GM12878 (cell line): Measurements from ENCODE around the gene ADCY2. TPM values are rescaled to one million over a fixed set of nuclear protein-coding genes. Genes with fewer than 3 reads are reported as not detected.

Experiments
- ATAC-seq: fragments of 200-7000 bp; cut with Tn5 transposase; 3 replicates; pipeline ENCODE4 v1.9.1; 2020; ENCODE audit warnings: mild to moderate bottlenecking, moderate library complexity
- BruUV-seq: library from RNA; stranded (reverse); fragments of 400-500 nt; replicated peaks from 2 replicates; lab custom pipeline; 2021; lab: Mats Ljungman, UMichigan
- CTCF ChIA-PET: fragments of 300-600 bp; sonication (Branson Sonifier 250); formaldehyde crosslinking; extraction: SDS; loops from one replicate; lab custom pipeline; 2021; ENCODE audit warnings: inconsistent platforms; lab: Yijun Ruan, JAX
- POLR2A ChIA-PET: fragments of 350-600 bp; formaldehyde crosslinking; extraction: SDS; loops from one replicate; lab custom pipeline; 2021; ENCODE audit warnings: inconsistent platforms; lab: Charles Lee
- RAD21 ChIA-PET: fragments of 300-600 bp; sonication (Branson Sonifier 250); formaldehyde crosslinking; loops from one replicate; lab custom pipeline; 2023; ENCODE audit warnings: antibody characterized with exemption; ENCODE audit not compliant: unreplicated experiment; lab: Charles Lee
- SMC1A ChIA-PET: fragments of 300-600 bp; sonication (Branson Sonifier 250); formaldehyde crosslinking; loops from one replicate; lab custom pipeline; 2023; ENCODE audit not compliant: unreplicated experiment, uncharacterized antibody; lab: Charles Lee
- DNase-seq: peaks from one replicate; pipeline ENCODE4 v3.0.0-alpha.2; 2011; ENCODE audit warnings: low read depth, low spot score
- FAIRE-seq: peaks from 3 replicates; lab custom pipeline; 2011; peaks lifted over from hg19 to GRCh38; lab: Jason Lieb, UNC
- H2AFZ ChIP-seq: 2 replicates; pipeline ENCODE4 v1.6.0; 2011; ENCODE audit warnings: low read depth, low read length, control low read depth; ENCODE audit not compliant: control insufficient read depth
- H3K27ac ChIP-seq: 2 replicates; pipeline ENCODE4 v1.5.1; 2011; ENCODE audit warnings: control low read depth; ENCODE audit not compliant: control insufficient read depth, insufficient read depth
- H3K27me3 ChIP-seq, 2 experiments: replicated peaks in 1 of 2; 2 replicates each; pipeline versions ENCODE4 v1.6.0 to v1.6.1; 2011; ENCODE audit warnings: low read length in 1 of 2; ENCODE audit not compliant: control insufficient read depth in 2 of 2, insufficient read depth in 2 of 2
- H3K36me3 ChIP-seq, 2 experiments: 2 replicates each; pipeline ENCODE4 v1.5.1; 2011; ENCODE audit warnings: low read length in 1 of 2; ENCODE audit not compliant: control insufficient read depth in 2 of 2, insufficient read depth in 2 of 2
- H3K4me1 ChIP-seq: 2 replicates; pipeline ENCODE4 v1.6.1; 2011; ENCODE audit warnings: mild to moderate bottlenecking, low read length, moderate library complexity, mixed read lengths; ENCODE audit not compliant: control insufficient read depth, insufficient read depth
- H3K4me2 ChIP-seq: 2 replicates; pipeline ENCODE4 v1.6.0; 2011; ENCODE audit warnings: control low read depth; ENCODE audit not compliant: control insufficient read depth, insufficient read depth
- H3K4me3 ChIP-seq: fragments of 200-600 bp; sonication (generic); 2 replicates; pipeline ENCODE4 v1.5.1; 2016
- H3K79me2 ChIP-seq: 2 replicates; pipeline ENCODE4 v1.6.0; 2011; ENCODE audit warnings: low read length; ENCODE audit not compliant: control insufficient read depth, insufficient read depth
- H3K9ac ChIP-seq: 2 replicates; pipeline ENCODE4 v1.8.0; 2011; ENCODE audit warnings: low read length, control low read depth, mixed read lengths; ENCODE audit not compliant: control insufficient read depth, insufficient read depth
- H3K9me3 ChIP-seq: replicated peaks from 3 replicates; pipeline ENCODE4 v1.5.1; 2011; ENCODE audit warnings: mild to moderate bottlenecking, low read length; ENCODE audit not compliant: control insufficient read depth, insufficient read depth
- H4K20me1 ChIP-seq: 2 replicates; pipeline ENCODE4 v1.6.0; 2011; ENCODE audit not compliant: control insufficient read depth, insufficient read depth
- BACH1 ChIP-seq: fragments of 450-650 bp; IDR thresholded peaks from 2 replicates; pipeline ENCODE4 v1.6.1; 2017; ENCODE audit warnings: mild to moderate bottlenecking, borderline replicate concordance
- BMI1 ChIP-seq: fragments of 450-650 bp; IDR thresholded peaks from 2 replicates; pipeline ENCODE4 v1.6.1; 2016; ENCODE audit warnings: mild to moderate bottlenecking, moderate library complexity, borderline replicate concordance
- CBFB ChIP-seq: IDR thresholded peaks from 2 replicates; pipeline ENCODE4 v1.6.1; 2016; ENCODE audit warnings: antibody characterized with exemption, low read depth
- CTCF ChIP-seq, 3 experiments: IDR thresholded peaks in 2 of 3; conservative IDR thresholded peaks in 1 of 3; 2 replicates each; pipeline ENCODE4 v1.5.1; 2011; ENCODE audit warnings: low read depth in 3 of 3, low read length in 3 of 3, mild to moderate bottlenecking in 3 of 3, control low read depth in 2 of 3, moderate library complexity in 2 of 3, inconsistent platforms in 1 of 3, mixed read lengths in 1 of 3; ENCODE audit not compliant: control insufficient read depth in 2 of 3, insufficient read depth in 1 of 3; ENCODE audit errors: extremely low read depth in 1 of 3
- EZH2 ChIP-seq: IDR thresholded peaks from 2 replicates; pipeline ENCODE4 v1.6.1; 2012; ENCODE audit warnings: low read depth, mild to moderate bottlenecking, control low read depth, inconsistent platforms, low read length, borderline replicate concordance; ENCODE audit not compliant: control insufficient read depth
- HDAC6 ChIP-seq: fragments of 200-600 bp; sonication (generic); IDR thresholded peaks from one replicate; pipeline ENCODE4 v1.8.0; 2017; ENCODE audit warnings: antibody characterized with exemption; ENCODE audit not compliant: unreplicated experiment
- HSF1 ChIP-seq: fragments of 150-350 bp; IDR thresholded peaks from 2 replicates; pipeline ENCODE4 v1.6.1; 2014; ENCODE audit warnings: mild to moderate bottlenecking, low read depth, low read length
- IKZF2 ChIP-seq, 2 experiments: fragments of 450-650 bp; IDR thresholded peaks; 2 replicates each; pipeline ENCODE4 v1.6.1; 2017; ENCODE audit warnings: mild to moderate bottlenecking in 2 of 2, moderate library complexity in 2 of 2
- JUND ChIP-seq: IDR thresholded peaks from 2 replicates; pipeline ENCODE4 v1.6.1; 2012; ENCODE audit warnings: low read depth, mild to moderate bottlenecking, low read length, improper control_type of control experiment, moderate library complexity
- KLF5 ChIP-seq: fragments of 450-650 bp; IDR thresholded peaks from 2 replicates; pipeline ENCODE4 v1.6.1; 2014; ENCODE audit warnings: mild to moderate bottlenecking; ENCODE audit not compliant: partially characterized antibody
- LARP7 ChIP-seq: fragments of 450-650 bp; IDR thresholded peaks from 2 replicates; pipeline ENCODE4 v1.6.1; 2017; ENCODE audit warnings: mild to moderate bottlenecking
- MTA2 ChIP-seq: fragments of 450-650 bp; IDR thresholded peaks from 2 replicates; pipeline ENCODE4 v1.6.1; 2016; ENCODE audit warnings: low read depth, mild to moderate bottlenecking, moderate library complexity
- NRF1 ChIP-seq: conservative IDR thresholded peaks from 2 replicates; pipeline ENCODE4 v1.6.1; 2011; ENCODE audit warnings: mild to moderate bottlenecking, low read depth, low read length, improper control_type of control experiment
- PAX5 ChIP-seq: IDR thresholded peaks from 2 replicates; pipeline ENCODE4 v1.6.1; 2011; ENCODE audit warnings: low read depth, low read length, borderline replicate concordance
- POLR2A ChIP-seq: IDR thresholded peaks from 2 replicates; pipeline ENCODE4 v1.6.1; 2011; ENCODE audit warnings: low read depth, mild to moderate bottlenecking, low read length
- SIX5 ChIP-seq: IDR thresholded peaks from 2 replicates; pipeline ENCODE4 v1.6.1; 2011; ENCODE audit warnings: mild to moderate bottlenecking, low read depth, low read length, moderate library complexity; ENCODE audit not compliant: severe bottlenecking
- WGBS: methylation state at CpG from one replicate; pipeline ENCODE4 v1.1.6; 2016; ENCODE audit warnings: low lambda C conversion rate; ENCODE audit not compliant: insufficient replicate concordance, insufficient coverage; ENCODE audit errors: missing lambda C conversion rate; 5-methylcytosine and 5-hydroxymethylcytosine counted together
- in situ Hi-C: fragments of 300-500 bp; cut with MboI; formaldehyde crosslinking; loops from 9 replicates; pipeline ENCODE4 v1.14.3; 2018; ENCODE audit warnings: mixed read lengths
- intact Hi-C: fragments of 100-400 bp; cut with micrococcal nuclease; formaldehyde crosslinking; loops from one replicate; pipeline ENCODE4 v1.14.2; 2022; ENCODE audit not compliant: unreplicated experiment
- polyA plus RNA-seq, 11 experiments: library from polyadenylated mRNA; depleted of rRNA in 4 of 11; unstranded in 6 of 11; stranded (reverse) in 5 of 11; fragments of >200 nt; fragmentation: Nextera tagmentation in 4 of 11; fragmentation: Illumina TruSeq in 1 of 11; extraction: Ambion mirVana in 4 of 11; extraction: Trizol in 1 of 11; gene quantifications; 1 replicate in 1 of 11; 2 replicates in 10 of 11; pipeline versions ENCODE4 v1.2.1 to v1.2.3, GENCODE V29; 2011 to 2016; ENCODE audit warnings: inconsistent platforms in 2 of 11, missing spikeins in 2 of 11, low read depth in 1 of 11
- total RNA-seq, 4 experiments: library from RNA; depleted of rRNA in 3 of 4; stranded (reverse); fragments of >200 nt in 3 of 4; fragmentation: Illumina TruSeq in 1 of 4; extraction: Trizol in 1 of 4; gene quantifications; 2 replicates each; pipeline versions ENCODE4 v1.2.1 to v1.2.3, GENCODE V29; 2013 to 2021

Gene ADCY2
- total and polyA plus RNA-seq, 10 of the 15 experiments (the other 5 are each of a cell fraction or from before 2014, with no cell fraction given): 0.07 to 0.26 TPM; not detected in 8

DNA sequence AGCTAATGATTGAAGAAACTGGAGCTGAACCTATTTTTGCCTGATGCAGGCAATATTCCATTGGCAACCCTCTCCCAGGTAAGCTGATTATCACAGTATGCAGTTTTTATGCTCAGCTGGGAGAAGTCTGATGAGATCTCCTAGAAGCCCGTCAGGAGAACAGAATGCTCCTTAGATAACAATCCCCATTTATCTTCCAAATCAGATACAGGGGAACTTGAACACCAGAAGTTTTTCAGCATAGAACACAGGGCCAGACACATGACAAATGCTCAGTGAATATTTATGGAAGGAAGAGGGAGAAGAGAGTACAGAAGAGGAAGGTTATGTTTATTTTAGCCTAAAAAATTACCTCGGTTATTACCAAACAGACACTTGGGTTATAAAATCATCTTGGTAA, 417.1 kb downstream of the ADCY2 start:
- Histone ChIP-seq H3K27ac (no peak overlapping the region), H4K20me1 (no peaks in the 10 kb centered on the region), H3K79me2 (no peaks in the 10 kb centered on the region), H3K9me3 (no peaks in the 10 kb centered on the region; the same call in 2 of the 3 replicates), H3K4me2 (no peak overlapping the region), H3K27me3 (no peaks in the 10 kb centered on the region), H3K9ac (no peak overlapping the region), H3K4me3 (no peak overlapping the region), H3K36me3 (no peaks in the 10 kb centered on the region), H2AFZ (no peak overlapping the region), H3K4me1 (peaks cover 5% of the 10 kb centered on the region)
- ChIA-PET RAD21 (interaction anchor here (4.9 kb wide), 1 partner anchor 18 kb away, joined by 32 read pairs; no protein-coding TSS in a partner anchor), POLR2A (no interaction called here), SMC1A (interaction anchor here (1.1 to 1.3 kb wide), 3 partner anchors 9 to 58 kb away, joined by 3 to 4 read pairs (median 3); no protein-coding TSS in a partner anchor), CTCF (interaction anchor here (1.1 to 5.3 kb wide), 2 partner anchors 43 to 57 kb away, joined by 3 to 39 read pairs; no protein-coding TSS in a partner anchor)
- ATAC-seq (no peak), DNase-seq (no peak), FAIRE-seq (no peak)
- intact Hi-C loops: no loop called here
- WGBS: 38% methylated on average over 2 of the region's 2 CpGs
- in situ Hi-C loops: no loop called here
- no TSS peak for BruUV-seq
- TF ChIP-seq LARP7: no peak
- no peak for TF ChIP-seq IKZF2 (IDR thresholded peaks at IDR 0.05)
- no peak for TF ChIP-seq CBFB
- TF ChIP-seq POLR2A: no peak
- TF ChIP-seq NRF1: no peak

DNA sequence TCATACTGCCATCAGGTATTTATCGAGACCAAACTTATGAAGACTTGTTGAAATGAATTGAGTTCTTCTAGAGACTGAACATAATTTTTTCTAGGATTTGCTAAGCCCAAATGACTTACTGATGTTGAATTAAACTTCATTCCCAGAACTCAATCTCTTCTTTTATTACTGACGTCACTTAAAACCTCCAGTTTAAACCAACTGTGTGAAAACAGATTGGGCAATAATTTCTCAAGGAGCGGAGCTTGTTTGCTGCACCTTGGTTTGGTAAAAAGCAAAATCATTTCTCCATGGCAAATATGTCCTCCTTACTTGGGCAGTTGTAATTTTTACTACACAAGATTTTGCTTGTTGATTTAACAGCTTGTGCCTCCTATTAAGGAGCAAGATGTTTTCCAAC, 417.6 kb downstream of the ADCY2 start:
- H3K4me2 ChIP-seq: no peak overlapping the region
- peaks cover 5% of the 10 kb centered on the region for H3K4me1 ChIP-seq
- FAIRE-seq: no peak
- WGBS: 77% methylated on average over 3 of the region's 3 CpGs
- RAD21 ChIA-PET: interaction anchor here (4.9 kb wide), 1 partner anchor 19 kb away, joined by 32 read pairs; no protein-coding TSS in a partner anchor
- no peak overlapping the region for H3K27ac ChIP-seq
- CTCF ChIA-PET: interaction anchor here (1.1 to 5.3 kb wide), 6 partner anchors 8 to 554 kb away, joined by 3 to 39 read pairs (median 6); no protein-coding TSS in a partner anchor
- no peaks in the 10 kb centered on the region; the same call in 2 of the 3 replicates for H3K9me3 ChIP-seq
- BruUV-seq: no TSS peak
- H4K20me1 ChIP-seq: no peaks in the 10 kb centered on the region
- intact Hi-C loops (no loop called here), in situ Hi-C loops (no loop called here)
- H3K36me3 ChIP-seq: no peaks in the 10 kb centered on the region
- H2AFZ ChIP-seq: no peak overlapping the region
- POLR2A ChIA-PET: no interaction called here
- no peaks in the 10 kb centered on the region for H3K79me2 ChIP-seq
- SMC1A ChIA-PET: interaction anchor here (1.1 to 1.7 kb wide), 7 partner anchors 9 to 68 kb away, joined by 3 to 7 read pairs (median 3); no protein-coding TSS in a partner anchor
- no peak overlapping the region for H3K4me3 ChIP-seq
- no peak overlapping the region for H3K9ac ChIP-seq
- DNase-seq: no peak
- H3K27me3 ChIP-seq: no peaks in the 10 kb centered on the region
- ATAC-seq: no peak
- TF ChIP-seq HSF1: no peak
- no peak for TF ChIP-seq EZH2
- TF ChIP-seq CTCF (IDR thresholded peaks at IDR 0.05 in 2 of 3, conservative IDR thresholded peaks at IDR 0.05 in 1 of 3; ENCODE audit: control insufficient read depth in 2 of 3, extremely low read depth in 1 of 3, insufficient read depth in 1 of 3, low read depth in 3 of 3, low read length in 3 of 3): no peak
- no peak for TF ChIP-seq BMI1
- no peak for TF ChIP-seq SIX5
- TF ChIP-seq BACH1: no peak
- TF ChIP-seq KLF5: no peak
- no peak for TF ChIP-seq PAX5
- no peak for TF ChIP-seq MTA2
- no peak for TF ChIP-seq HDAC6
- TF ChIP-seq JUND: no peak
